Keratinocyte (primary cell): Measurements from ENCODE around the gene ZNF480. TPM values are rescaled to one million over a fixed set of nuclear protein-coding genes. Genes with fewer than 3 reads are reported as not detected.

Source experiments
- DNase-seq: peaks from one replicate; pipeline ENCODE4 v3.0.0-alpha.2; 2011; ENCODE audit warnings: low read depth, missing footprints, low spot score
- FAIRE-seq: peaks from 2 replicates; lab custom pipeline; 2011; peaks lifted over from hg19 to GRCh38; lab: Jason Lieb, UNC
- H2AFZ ChIP-seq: 2 replicates; pipeline ENCODE4 v1.6.0; 2012; ENCODE audit warnings: low read length, control low read depth, inconsistent platforms; ENCODE audit not compliant: control insufficient read depth
- H3K27ac ChIP-seq: 2 replicates; pipeline ENCODE4 v1.5.1; 2011; ENCODE audit warnings: low read length; ENCODE audit not compliant: control insufficient read depth, insufficient read depth
- H3K27me3 ChIP-seq: 3 replicates; pipeline ENCODE4 v1.6.0; 2011; ENCODE audit warnings: low read length; ENCODE audit not compliant: control insufficient read depth, insufficient read depth; ENCODE audit errors: extremely low read depth
- H3K36me3 ChIP-seq, 2 experiments: 2 replicates in 1 of 2; 3 replicates in 1 of 2; pipeline ENCODE4 v1.5.1; 2011; ENCODE audit warnings: low read length in 2 of 2, mild to moderate bottlenecking in 1 of 2; ENCODE audit not compliant: control insufficient read depth in 2 of 2, insufficient read depth in 2 of 2; ENCODE audit errors: extremely low read depth in 1 of 2
- H3K4me1 ChIP-seq: 3 replicates; pipeline ENCODE4 v1.5.1; 2011; ENCODE audit warnings: low read length; ENCODE audit not compliant: control insufficient read depth, insufficient read depth; ENCODE audit errors: extremely low read depth
- H3K4me2 ChIP-seq: 3 replicates; pipeline ENCODE4 v1.6.0; 2011; ENCODE audit warnings: low read depth, low read length; ENCODE audit not compliant: control insufficient read depth, insufficient read depth; ENCODE audit errors: extremely low read depth
- H3K4me3 ChIP-seq, 3 experiments: fragments of 200-600 bp in 1 of 3; sonication (generic) in 1 of 3; 2 replicates in 2 of 3; 3 replicates in 1 of 3; pipeline ENCODE4 v1.5.1; 2011 to 2016; ENCODE audit warnings: low read length in 3 of 3, mild to moderate bottlenecking in 3 of 3, control low read depth in 2 of 3, inconsistent platforms in 1 of 3, low read depth in 1 of 3, mixed read lengths in 1 of 3, mixed run types in 1 of 3, moderate library complexity in 1 of 3; ENCODE audit not compliant: control insufficient read depth in 2 of 3, insufficient read depth in 2 of 3; ENCODE audit errors: extremely low read depth in 1 of 3
- H3K79me2 ChIP-seq: 2 replicates; pipeline ENCODE4 v1.6.0; 2012; ENCODE audit warnings: low read length; ENCODE audit not compliant: control insufficient read depth, insufficient read depth
- H3K9ac ChIP-seq: 3 replicates; pipeline ENCODE4 v1.6.0; 2011; ENCODE audit warnings: low read length; ENCODE audit not compliant: control insufficient read depth, insufficient read depth; ENCODE audit errors: extremely low read depth
- H3K9me1 ChIP-seq: 3 replicates; pipeline ENCODE4 v1.6.0; 2011; ENCODE audit warnings: low read length; ENCODE audit not compliant: control insufficient read depth, insufficient read depth; ENCODE audit errors: extremely low read depth
- H3K9me3 ChIP-seq: 2 replicates; pipeline ENCODE4 v1.5.1; 2012; ENCODE audit warnings: low read depth, low read length; ENCODE audit not compliant: control insufficient read depth
- H4K20me1 ChIP-seq: 3 replicates; pipeline ENCODE4 v1.6.0; 2011; ENCODE audit warnings: low read length; ENCODE audit not compliant: control insufficient read depth, insufficient read depth; ENCODE audit errors: extremely low read depth
- CTCF ChIP-seq, 3 experiments: IDR thresholded peaks in 1 of 3; conservative IDR thresholded peaks in 1 of 3; optimal IDR thresholded peaks in 1 of 3; 2 replicates in 2 of 3; 3 replicates in 1 of 3; pipeline versions ENCODE3 to v1.5.1; 2011; ENCODE audit warnings: low read length in 3 of 3, mild to moderate bottlenecking in 3 of 3, moderate library complexity in 2 of 3, control low read depth in 1 of 3, inconsistent platforms in 1 of 3; ENCODE audit not compliant: insufficient read depth in 2 of 3; ENCODE audit errors: extremely low read depth in 1 of 3
- EZH2 ChIP-seq: IDR thresholded peaks from one replicate; pipeline ENCODE4 v1.6.1; 2012; ENCODE audit warnings: inconsistent platforms, mild to moderate bottlenecking, low read length, moderate library complexity
- dilution Hi-C: fragments of 300-500 bp; cut with MboI; formaldehyde crosslinking; loops from one replicate; pipeline ENCODE4 v1.7.0; 2020; ENCODE audit warnings: low sequenced_read_pairs; ENCODE audit not compliant: extremely low pct_ligation_motif_present
- polyA plus RNA-seq, 5 experiments: library from polyadenylated mRNA; depleted of rRNA in 3 of 5; stranded (reverse) in 3 of 5; stranded (forward) in 1 of 5; unstranded in 1 of 5; fragments of >200 nt; gene quantifications; 1 replicate in 1 of 5; 2 replicates in 3 of 5; 3 replicates in 1 of 5; pipeline versions ENCODE4 v1.2.1 to v1.2.3, GENCODE V29; 2011 to 2012; ENCODE audit warnings: missing spikeins in 2 of 5, low read depth in 1 of 5, low replicate concordance in 1 of 5

The ZNF480 gene
- polyA plus RNA-seq, 1 donor (not counting 4 experiments of a cell fraction or from before 2014, with no cell fraction given), result 7.5 TPM

GRCh38 chr19:52296400-52296772, 583 bp upstream of the ZNF480 start:
- H3K27ac ChIP-seq, result no peak overlapping the region

GRCh38 chr19:52297601-52298364, 814 bp downstream of the ZNF480 start:
- Histone ChIP-seq H3K4me3 (peak overlapping the region; percentile 85 to 94 (median 86)), H3K9me1 (no peaks in the 10 kb centered on the region), H3K4me2 (peak overlapping the region; percentile 61), H2AFZ (peak overlapping the region; percentile 93), H4K20me1 (no peaks in the 10 kb centered on the region), H3K9ac (peak overlapping the region; percentile 96), H3K27me3 (no peaks in the 10 kb centered on the region), H3K36me3 (peaks cover 13 to 14% of the 10 kb centered on the region in 2 experiments), H3K9me3 (peaks cover 5% of the 10 kb centered on the region), H3K4me1 (no peaks in the 10 kb centered on the region), H3K79me2 (peaks cover 17% of the 10 kb centered on the region), H3K27ac (peak overlapping the region; percentile 86)
- dilution Hi-C loops, result no loop called here
- TF ChIP-seq CTCF (optimal IDR thresholded peaks at IDR 0.05 in 1 of 3, IDR thresholded peaks at IDR 0.05 in 1 of 3, conservative IDR thresholded peaks at IDR 0.05 in 1 of 3; ENCODE audit: extremely low read depth in 1 of 3, insufficient read depth in 2 of 3, low read length in 3 of 3) (no peak), EZH2 (no peak)
- DNase-seq, result no peak
- FAIRE-seq, result no peak

More at GRCh38 chr19:52296400-52296772, 583 bp upstream of the ZNF480 start:
- H3K4me3 ChIP-seq, result peak overlapping the region; percentile 74 to 85 (median 79)
- H3K4me1 ChIP-seq, result no peaks in the 10 kb centered on the region
- peak overlapping the region; percentile 58 for H3K9ac ChIP-seq
- no peak for TF ChIP-seq CTCF (optimal IDR thresholded peaks at IDR 0.05 in 1 of 3, IDR thresholded peaks at IDR 0.05 in 1 of 3, conservative IDR thresholded peaks at IDR 0.05 in 1 of 3; ENCODE audit: extremely low read depth in 1 of 3, insufficient read depth in 2 of 3, low read length in 3 of 3)
- TF ChIP-seq EZH2, result no peak
- H4K20me1 ChIP-seq, result no peaks in the 10 kb centered on the region
- H3K9me1 ChIP-seq, result no peaks in the 10 kb centered on the region
- no peaks in the 10 kb centered on the region for H3K27me3 ChIP-seq
- peak overlapping the region; percentile 82 for H2AFZ ChIP-seq
- H3K9me3 ChIP-seq, result peaks cover 5% of the 10 kb centered on the region
- peaks cover 17% of the 10 kb centered on the region for H3K79me2 ChIP-seq
- FAIRE-seq (no peak), DNase-seq (no peak)
- H3K36me3 ChIP-seq, result peaks cover 8 to 12% of the 10 kb centered on the region in 2 experiments
- H3K4me2 ChIP-seq, result peak overlapping the region; percentile 89
- dilution Hi-C loops, result no loop called here
